K562 treated with DMSO at 1 percent for 48 hours (cell line): ENCODE data around the gene FLT4. TPM values are rescaled to one million over a fixed set of nuclear protein-coding genes. Genes with fewer than 3 reads are reported as not detected.

ENCODE experiments used
- total RNA-seq: library from RNA; unstranded; fragments of 300-600 nt; gene quantifications from 2 replicates; pipeline ENCODE4 v1.2.3, GENCODE V29; 2022; ENCODE audit warnings: low replicate concordance; ENCODE audit errors: extremely low read depth

Gene FLT4
- not detected in 2 replicates for total RNA-seq

DNA sequence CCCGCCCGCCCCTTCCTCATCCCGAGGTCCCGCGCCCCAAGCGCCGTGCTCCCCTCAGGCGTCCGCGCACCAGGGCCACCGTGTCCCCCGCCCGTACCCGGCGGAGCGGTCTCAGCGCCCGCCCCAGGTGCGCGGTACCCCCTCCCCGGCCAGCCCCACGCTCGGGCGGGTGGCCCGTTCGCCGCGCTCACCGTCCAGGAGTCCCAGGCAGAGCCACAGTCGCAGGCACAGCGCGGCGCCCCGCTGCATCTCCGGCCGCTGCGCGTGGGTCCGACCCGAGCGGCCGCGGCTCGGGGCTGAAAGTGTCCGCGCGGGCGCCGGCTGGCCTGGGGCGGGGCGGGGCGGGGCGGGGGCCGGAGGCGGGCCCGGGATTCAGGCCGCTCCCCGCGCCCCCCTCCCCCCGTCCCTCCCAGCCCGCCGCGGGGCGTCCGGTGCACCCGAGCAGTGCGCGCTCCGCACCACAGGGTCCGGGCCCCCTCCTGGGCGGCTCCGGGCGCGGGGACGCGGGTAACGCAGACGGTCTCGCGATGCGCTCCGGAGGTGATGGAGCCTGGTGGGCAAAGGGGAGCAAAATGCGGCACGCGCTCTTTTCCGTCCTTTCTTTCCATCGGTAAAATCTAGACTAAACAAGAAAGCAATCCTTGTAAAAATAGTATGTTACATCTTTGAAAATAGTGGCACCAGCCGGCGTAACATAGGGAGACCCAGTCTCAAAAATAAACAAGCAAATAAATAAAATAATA, at the start of gene FLT4:
TSS of gene FLT4 (minus strand) at position 304 of the 743 bp plus-strand sequence. CDS start at position 249, 55 bp downstream.

DNA sequence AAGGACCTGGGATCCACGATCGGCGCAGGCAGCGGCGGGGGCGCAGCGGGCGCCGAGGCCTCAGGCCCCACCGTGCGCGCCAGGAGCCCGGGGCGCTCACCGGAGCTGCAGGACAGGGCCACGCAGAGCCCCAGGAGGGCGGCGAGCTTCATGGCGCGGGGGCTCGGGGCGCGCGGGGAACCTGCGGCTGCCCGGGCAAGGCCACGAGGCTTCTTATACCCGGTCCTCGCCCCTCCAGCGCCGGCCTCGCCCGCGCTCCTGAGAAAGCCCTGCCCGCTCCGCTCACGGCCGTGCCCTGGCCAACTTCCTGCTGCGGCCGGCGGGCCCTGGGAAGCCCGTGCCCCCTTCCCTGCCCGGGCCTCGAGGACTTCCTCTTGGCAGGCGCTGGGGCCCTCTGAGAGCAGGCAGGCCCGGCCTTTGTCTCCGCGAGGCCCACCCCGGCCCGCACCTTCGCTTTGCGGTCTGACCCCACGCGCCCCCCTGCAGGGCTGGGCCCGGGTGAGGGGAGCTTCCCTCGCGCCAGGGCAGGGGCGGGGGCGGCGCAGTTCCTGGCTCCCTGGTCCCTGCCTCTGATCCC, 58.0 kb downstream of the FLT4 start, which contains the start of gene SCGB3A1:
TSS of gene SCGB3A1 (minus strand) at position 189 of the 577 bp plus-strand sequence. CDS start at position 152, 37 bp downstream.

Other genes with a start within 250 kb of the FLT4 start
- not detected in 2 replicates for gene CNOT6, start 155.2 kb downstream of the FLT4 start, total RNA-seq
- not detected in 2 replicates for gene SCGB3A1, start 58.1 kb downstream of the FLT4 start, total RNA-seq
- gene OR2Y1, start 90.5 kb upstream of the FLT4 start, total RNA-seq, result not detected in 2 replicates
- not detected in 2 replicates for gene MGAT1, start 153.2 kb upstream of the FLT4 start, total RNA-seq
- not detected in 2 replicates for gene ZFP62, start 211.7 kb upstream of the FLT4 start, total RNA-seq
- not detected in 2 replicates for gene BTNL8, start 249.6 kb upstream of the FLT4 start, total RNA-seq